Measurements from ENCODE around the gene CYB5B. TPM values are rescaled to one million over a fixed set of nuclear protein-coding genes. Genes with fewer than 3 reads are reported as not detected.

Gene CYB5B
- total RNA-seq, 1 donor = 67.7 TPM

- Histone ChIP-seq H3K9me3 (ENCODE audit: low read depth, low read length) (no peaks in the 10 kb centered on the region), H4K20me1 (ENCODE audit: insufficient read depth, low read length) (no peaks in the 10 kb centered on the region), H2AFZ (ENCODE audit: low read length) (peak overlapping the region; percentile 53), H3K4me1 (ENCODE audit: insufficient read depth, low read length) (peaks cover 15% of the 10 kb centered on the region), H3K27me3 (ENCODE audit: insufficient read depth, low read length) (no peaks in the 10 kb centered on the region), H3K36me3 (ENCODE audit: insufficient read depth, low read length) (no peaks in the 10 kb centered on the region), H3K4me3 (ENCODE audit: insufficient read depth, low read length) (peak overlapping the region; percentile 8), H3K79me2 (ENCODE audit: insufficient read depth, low read length) (no peaks in the 10 kb centered on the region), H3K27ac (ENCODE audit: low read depth, low read length) (no peak overlapping the region), H3K4me2 (ENCODE audit: insufficient read depth, low read length) (peak overlapping the region; percentile 59)
- no peak for DNase-seq (ENCODE audit: insufficient read length, low spot score, missing footprints)
- TF ChIP-seq CTCF (IDR thresholded peaks at IDR 0.05; ENCODE audit: extremely low read depth, low read depth, low read length) = no peak
Measured at GRCh38 chr16:69404275-69404805, 20.1 kb upstream of the CYB5B start.

- Histone ChIP-seq H2AFZ (ENCODE audit: low read length) (peak overlapping the region; percentile 57), H3K9me3 (ENCODE audit: low read depth, low read length) (no peaks in the 10 kb centered on the region), H3K36me3 (ENCODE audit: insufficient read depth, low read length) (no peaks in the 10 kb centered on the region), H3K4me2 (ENCODE audit: insufficient read depth, low read length) (no peak overlapping the region), H3K27ac (ENCODE audit: low read depth, low read length) (no peak overlapping the region), H3K27me3 (ENCODE audit: insufficient read depth, low read length) (no peaks in the 10 kb centered on the region), H3K4me3 (ENCODE audit: insufficient read depth, low read length) (no peak overlapping the region), H4K20me1 (ENCODE audit: insufficient read depth, low read length) (no peaks in the 10 kb centered on the region), H3K4me1 (ENCODE audit: insufficient read depth, low read length) (peaks cover 16% of the 10 kb centered on the region), H3K79me2 (ENCODE audit: insufficient read depth, low read length) (no peaks in the 10 kb centered on the region)
- no peak for DNase-seq (ENCODE audit: insufficient read length, low spot score, missing footprints)
- TF ChIP-seq CTCF (IDR thresholded peaks at IDR 0.05; ENCODE audit: extremely low read depth, low read depth, low read length) = no peak
Measured at GRCh38 chr16:69405326-69405725, 19.1 kb upstream of the CYB5B start.

- Histone ChIP-seq H3K79me2 (ENCODE audit: insufficient read depth, low read length) (no peaks in the 10 kb centered on the region), H3K27me3 (ENCODE audit: insufficient read depth, low read length) (no peaks in the 10 kb centered on the region), H3K4me1 (ENCODE audit: insufficient read depth, low read length) (peaks cover 20% of the 10 kb centered on the region), H3K4me2 (ENCODE audit: insufficient read depth, low read length) (no peak overlapping the region), H3K27ac (ENCODE audit: low read depth, low read length) (no peak overlapping the region), H2AFZ (ENCODE audit: low read length) (peak overlapping the region; percentile 57), H4K20me1 (ENCODE audit: insufficient read depth, low read length) (no peaks in the 10 kb centered on the region), H3K36me3 (ENCODE audit: insufficient read depth, low read length) (no peaks in the 10 kb centered on the region), H3K9me3 (ENCODE audit: low read depth, low read length) (no peaks in the 10 kb centered on the region), H3K4me3 (ENCODE audit: insufficient read depth, low read length) (no peak overlapping the region)
- DNase-seq (ENCODE audit: insufficient read length, low spot score, missing footprints) = no peak
- TF ChIP-seq CTCF (IDR thresholded peaks at IDR 0.05; ENCODE audit: extremely low read depth, low read depth, low read length) = no peak
Measured at GRCh38 chr16:69405757-69406156, 18.7 kb upstream of the CYB5B start.

- Histone ChIP-seq H3K4me3 (ENCODE audit: insufficient read depth, low read length) (no peak overlapping the region), H2AFZ (ENCODE audit: low read length) (no peak overlapping the region), H4K20me1 (ENCODE audit: insufficient read depth, low read length) (no peaks in the 10 kb centered on the region), H3K27me3 (ENCODE audit: insufficient read depth, low read length) (no peaks in the 10 kb centered on the region), H3K9me3 (ENCODE audit: low read depth, low read length) (no peaks in the 10 kb centered on the region), H3K79me2 (ENCODE audit: insufficient read depth, low read length) (no peaks in the 10 kb centered on the region), H3K4me1 (ENCODE audit: insufficient read depth, low read length) (peaks cover 20% of the 10 kb centered on the region), H3K36me3 (ENCODE audit: insufficient read depth, low read length) (no peaks in the 10 kb centered on the region), H3K4me2 (ENCODE audit: insufficient read depth, low read length) (no peak overlapping the region), H3K27ac (ENCODE audit: low read depth, low read length) (no peak overlapping the region)
- no peak for DNase-seq (ENCODE audit: insufficient read length, low spot score, missing footprints)
- no peak for TF ChIP-seq CTCF (IDR thresholded peaks at IDR 0.05; ENCODE audit: extremely low read depth, low read depth, low read length)
Measured at GRCh38 chr16:69406780-69407331, 17.6 kb upstream of the CYB5B start.
